Stimulated activated CD4-positive, alpha-beta T cell treated with anti-CD3 and anti-CD28 coated beads, TNF-alpha, amount 100 ng/mL, for 48 hours (primary cell): ENCODE data around the gene COL21A1.

Source experiments
- DNase-seq, 3 donors: peaks; one replicate each; pipeline ENCODE4 v3.0.0-alpha.2; 2020; ENCODE audit warnings: low read depth in 3 of 3

COL21A1 gene

DNA sequence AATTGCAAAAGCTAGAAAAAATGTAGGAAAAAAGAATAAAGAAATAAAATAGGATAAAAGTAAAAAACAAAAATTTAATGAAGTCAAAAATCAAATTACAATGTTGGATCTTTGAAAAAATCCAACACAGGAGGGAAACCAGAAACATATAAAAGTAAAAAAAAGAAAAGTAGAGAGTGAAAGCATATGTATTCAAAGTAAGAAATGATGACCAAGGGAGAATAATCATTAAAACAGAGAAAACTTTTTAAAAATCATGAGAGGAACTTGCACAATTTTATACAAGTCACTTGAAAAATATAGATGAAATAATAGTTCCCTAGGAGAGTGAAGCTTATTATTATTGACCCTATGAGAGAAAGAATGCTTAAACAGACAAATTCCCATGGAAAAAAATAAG, 138.2 kb downstream of the COL21A1 start:
- DNase-seq: no peak

DNA sequence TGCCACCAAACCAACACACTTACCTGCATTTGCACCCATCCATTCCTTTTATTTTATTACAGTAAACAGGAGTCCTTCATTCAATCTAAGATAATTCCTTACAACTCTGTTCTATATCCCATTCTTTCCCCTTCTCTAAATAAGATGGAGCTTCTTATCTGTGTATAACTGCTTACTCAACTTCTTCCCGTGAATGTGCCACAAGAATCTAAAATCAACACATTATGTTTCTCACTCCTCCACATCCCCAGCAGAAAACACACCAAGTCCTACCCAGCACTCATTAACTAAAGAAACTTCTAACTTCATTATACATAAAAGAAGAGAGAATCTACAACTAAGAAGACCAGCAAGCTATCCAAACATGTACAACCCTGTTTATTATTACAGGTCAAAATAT, 141.1 kb downstream of the COL21A1 start:
- no peak for DNase-seq

DNA sequence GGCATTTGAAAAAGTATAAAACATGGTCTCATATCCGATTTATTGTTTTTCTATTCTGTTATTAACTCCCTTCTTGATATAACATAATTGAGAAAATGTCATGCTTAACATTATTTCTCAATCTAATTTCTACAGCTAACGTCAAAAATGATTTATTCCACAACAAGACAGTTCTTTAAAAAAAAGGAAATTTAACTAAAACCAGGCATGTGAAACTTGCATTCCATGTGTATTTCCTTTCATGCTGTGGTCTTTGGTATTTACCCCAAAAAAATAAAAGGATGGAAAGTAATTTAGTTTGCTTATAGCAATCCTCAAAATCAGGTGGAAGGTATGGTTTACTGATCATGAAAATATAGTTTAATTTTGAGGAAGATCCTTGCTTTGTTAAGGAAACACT, 142.8 kb downstream of the COL21A1 start:
- DNase-seq: no peak

DNA sequence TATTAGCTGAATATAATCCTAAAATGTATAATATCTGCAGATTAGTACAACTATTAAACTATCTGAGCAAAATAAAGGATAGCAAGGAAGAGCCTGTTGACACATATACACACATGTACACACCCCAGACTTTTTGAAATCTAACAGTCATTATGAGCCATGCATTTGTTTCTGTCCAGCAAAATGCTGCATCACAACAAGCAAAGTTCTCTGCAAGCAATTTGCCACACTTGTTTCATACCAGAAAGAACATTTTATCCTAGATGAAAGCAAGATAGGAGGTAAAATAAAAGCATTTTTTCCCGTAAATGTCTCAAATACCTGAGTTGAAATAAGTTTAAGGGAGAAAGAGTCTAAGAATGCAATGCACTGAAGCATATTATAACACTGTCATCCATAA, 145.2 kb downstream of the COL21A1 start:
- DNase-seq: no peak

DNA sequence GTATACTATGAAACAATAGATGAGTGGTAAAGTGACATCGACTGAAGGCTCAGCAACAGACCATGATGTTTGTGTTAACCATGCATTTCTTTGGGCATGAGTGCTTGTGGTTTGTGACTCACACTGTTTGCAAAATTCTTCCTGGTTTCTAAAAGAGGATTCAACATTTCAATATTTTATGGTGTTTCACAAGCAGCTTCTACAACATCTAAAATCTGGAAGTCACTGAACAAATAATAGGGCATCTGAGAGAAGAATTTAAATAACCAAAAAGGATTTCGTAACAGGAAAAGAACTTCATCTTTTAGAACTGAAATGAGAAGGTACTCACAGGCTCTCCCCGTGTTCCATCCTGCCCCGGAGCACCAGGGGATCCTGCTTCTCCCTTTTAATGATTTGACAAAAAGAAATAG, 146.2 kb downstream of the COL21A1 start:
- no peak for DNase-seq

DNA sequence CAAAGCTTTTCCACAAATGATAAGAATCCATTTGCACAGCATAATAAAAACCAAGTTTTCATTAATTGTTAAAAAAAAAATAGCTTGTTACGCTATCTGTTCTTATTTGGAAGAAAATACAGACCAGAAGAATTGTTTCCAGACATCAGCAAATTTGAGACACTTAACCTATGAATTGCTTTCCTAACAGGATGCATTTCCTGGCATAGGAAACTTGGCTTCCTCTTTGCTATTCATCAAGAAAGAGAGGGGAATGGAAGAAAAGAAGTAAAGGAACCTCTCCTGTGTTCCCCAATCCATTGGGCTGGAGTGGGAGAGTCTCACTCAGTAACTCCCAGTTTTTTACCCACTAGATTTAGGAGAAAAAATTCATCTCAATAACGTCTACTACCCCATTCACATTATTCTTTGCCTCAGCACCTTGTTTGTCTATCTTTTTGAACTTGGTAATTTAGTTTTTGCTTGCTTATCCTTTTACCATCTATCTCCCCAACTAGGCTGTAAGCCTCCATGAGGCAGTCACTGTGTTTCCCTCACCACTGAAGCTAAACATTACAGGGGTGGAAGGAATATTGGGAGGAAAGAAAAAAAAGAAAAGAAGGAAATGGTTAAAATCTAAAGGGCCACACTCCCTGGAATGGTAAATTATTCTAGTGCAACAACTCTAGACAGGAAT, 150.3 kb downstream of the COL21A1 start:
- DNase-seq: no peak

DNA sequence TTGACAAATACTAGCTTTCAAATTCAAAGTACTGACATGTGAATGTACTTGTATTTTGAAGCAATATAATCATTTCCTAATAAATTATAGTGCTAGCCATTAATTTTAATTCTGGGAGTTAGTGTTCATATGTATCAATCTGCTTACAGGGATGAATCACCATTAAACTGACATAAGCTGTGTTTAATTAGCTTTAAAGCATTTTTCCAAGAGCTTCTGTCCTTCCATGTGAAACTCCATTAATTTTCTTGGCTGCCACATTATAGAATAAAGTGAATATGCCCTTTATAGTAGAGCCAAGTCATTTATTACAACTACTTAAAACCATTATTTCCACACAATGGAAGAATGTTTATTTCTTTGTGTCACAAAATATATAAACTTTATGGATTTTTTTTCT, 150.8 kb downstream of the COL21A1 start:
- DNase-seq: no peak

DNA sequence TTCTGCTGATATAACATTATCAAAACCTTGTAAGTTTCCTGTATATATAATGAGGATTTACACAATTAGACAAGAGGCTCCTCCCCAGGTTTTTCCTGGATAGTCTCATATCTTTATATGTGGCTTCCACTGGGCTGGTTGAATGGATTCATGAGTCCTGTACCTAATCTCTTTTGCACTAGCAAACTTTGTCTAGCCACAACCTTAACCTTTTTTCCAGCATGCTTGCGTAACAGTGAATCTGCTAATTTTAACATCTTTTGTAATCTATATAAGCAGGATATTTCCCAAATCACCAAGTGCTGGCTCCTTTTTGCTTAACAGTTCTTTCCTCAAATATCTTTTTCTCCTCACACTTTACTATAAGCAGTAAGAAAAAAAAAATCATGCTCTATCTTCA, 153.6 kb downstream of the COL21A1 start:
- DNase-seq: no peak

DNA sequence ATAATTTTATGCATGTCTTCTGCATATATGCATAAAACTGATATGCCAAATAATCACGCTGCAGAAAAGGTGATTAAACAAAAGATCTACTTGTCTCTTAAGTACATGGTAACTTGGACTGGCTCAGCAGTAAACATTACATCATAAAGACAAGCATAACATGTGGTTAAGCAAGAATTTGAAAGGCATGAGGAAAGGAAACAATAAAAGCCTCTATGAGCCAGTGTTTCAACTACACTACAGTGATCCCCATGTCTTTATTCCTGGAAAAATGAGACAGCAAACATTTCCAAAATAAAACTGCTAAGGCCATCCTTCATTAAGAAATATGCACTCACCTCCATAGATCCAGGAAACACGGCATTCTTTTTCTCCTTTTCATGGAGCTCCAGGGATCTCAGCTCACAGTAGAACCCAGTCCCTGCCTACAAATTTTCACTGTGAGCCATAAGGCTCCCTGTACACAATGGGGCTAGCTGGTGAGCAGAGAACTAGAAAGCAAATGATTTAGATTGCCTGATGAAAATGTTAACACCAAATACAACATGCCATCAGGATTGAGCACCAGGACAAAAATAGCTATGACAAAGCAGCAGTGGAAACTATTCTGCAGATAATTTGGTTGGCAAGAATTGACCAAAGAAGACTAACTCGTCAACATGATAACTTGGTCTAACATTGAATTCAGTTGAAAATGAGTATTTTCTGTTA, 156.1 kb downstream of the COL21A1 start:
- no peak for DNase-seq

DNA sequence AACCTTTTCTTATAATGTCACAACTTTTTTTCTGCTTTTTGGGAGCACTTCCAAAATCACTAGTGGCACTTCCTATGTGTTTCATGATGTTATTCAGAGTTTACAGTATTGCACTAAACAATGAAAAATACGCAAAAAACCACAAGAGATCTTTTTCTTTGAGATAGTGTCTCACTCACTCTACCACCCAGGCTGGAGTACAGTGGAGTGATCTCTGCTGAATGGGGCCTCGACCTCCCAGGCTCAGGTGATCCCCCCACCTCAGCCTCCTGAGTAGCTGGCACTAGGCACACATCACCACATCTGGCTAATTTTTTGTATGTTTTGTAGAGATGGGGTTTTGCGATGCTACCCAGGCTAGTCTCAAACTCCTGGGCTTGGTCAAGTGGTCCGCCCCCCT, 158.7 kb downstream of the COL21A1 start:
- no peak for DNase-seq

DNA sequence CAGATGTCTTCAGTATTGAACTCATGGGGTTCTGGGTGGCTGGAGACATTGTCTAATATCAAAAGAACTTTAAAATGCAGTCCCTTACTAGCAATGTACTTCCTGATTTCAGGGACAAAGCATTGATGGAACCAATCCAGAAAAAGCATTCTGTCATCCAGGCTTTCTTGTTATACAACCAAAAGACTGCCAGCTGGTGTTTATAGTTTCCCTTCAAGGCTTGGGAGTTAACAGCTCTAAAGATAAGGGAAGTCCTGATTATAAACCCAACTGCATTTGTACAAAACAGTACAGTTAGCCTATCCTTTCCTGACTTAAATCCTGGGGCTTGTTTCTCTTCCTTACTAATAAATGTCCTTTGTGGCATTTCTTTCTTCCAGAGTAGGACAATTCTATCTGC, 160.0 kb downstream of the COL21A1 start:
- no peak for DNase-seq

DNA sequence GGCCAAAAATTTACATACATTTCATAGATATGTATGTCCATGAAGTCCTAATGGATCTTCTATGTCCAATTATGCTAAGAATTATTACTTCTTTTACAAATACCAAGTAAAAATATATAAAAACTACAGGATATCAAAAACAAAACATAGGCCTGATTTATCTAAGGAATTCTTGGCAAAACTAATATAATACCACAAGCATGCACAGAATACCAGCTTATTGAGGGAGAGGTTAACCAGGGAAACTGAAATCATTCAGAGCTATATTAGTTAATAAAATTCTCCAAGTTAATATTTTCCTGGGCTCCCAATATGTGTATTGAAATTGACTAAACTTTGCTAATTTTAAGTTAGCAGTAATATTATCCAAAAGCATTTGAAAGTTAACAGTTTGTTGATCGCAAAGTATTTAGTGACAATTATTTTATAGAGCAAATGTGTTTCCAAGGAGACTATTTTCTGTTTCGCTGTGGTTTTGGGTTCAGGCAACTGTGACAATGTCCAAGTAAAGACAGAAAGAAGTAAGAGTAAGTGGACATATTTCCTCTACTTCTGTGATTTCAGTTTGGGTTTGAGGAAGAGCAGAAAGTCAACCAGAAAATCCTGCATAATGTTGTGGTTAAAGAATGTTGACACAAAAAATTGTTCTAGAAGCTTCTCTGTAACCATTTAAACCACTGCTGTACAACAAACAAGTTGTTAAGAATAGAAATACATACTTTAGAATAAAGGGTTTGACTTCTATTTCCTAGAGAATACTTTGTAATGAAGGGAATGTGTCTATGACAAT, 167.4 kb downstream of the COL21A1 start:
- DNase-seq: no peak

DNA sequence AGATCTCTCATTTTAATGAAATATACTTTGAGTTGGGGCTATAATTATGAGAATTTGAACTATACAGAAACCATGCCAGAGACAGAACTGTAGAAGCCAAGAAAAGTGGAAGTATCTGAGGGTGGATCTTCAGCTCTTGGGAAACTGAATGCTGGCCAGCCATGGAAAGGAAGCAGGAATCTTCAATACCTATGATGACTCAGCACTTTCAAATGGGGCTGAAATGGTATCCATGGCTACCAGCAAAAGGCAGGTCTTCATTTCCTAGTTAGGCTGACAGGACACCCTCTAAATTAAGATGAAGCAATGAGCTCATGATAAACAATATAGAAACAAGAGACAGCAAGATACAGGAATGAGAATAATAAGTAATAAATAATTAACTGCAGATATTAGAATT, 171.3 kb downstream of the COL21A1 start:
- no peak for DNase-seq

DNA sequence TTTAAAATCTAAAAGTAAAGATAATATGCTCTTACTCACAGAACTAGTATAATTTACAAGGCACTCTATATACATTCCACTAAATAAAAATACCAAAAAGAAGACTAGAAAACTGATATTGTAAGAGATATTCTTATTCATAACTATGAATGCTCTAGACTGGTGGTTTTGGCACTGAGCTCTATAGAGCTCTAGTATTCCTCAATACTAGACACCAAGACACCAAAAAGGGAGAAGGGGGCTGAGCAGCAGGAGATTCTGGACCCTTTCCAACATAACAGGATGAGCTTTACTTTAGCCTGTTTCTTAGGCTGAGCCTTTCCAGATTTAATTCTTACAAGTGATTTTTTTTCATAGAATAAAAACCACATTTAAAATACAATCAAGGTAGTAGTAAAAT, 173.6 kb downstream of the COL21A1 start:
- no peak for DNase-seq

DNA sequence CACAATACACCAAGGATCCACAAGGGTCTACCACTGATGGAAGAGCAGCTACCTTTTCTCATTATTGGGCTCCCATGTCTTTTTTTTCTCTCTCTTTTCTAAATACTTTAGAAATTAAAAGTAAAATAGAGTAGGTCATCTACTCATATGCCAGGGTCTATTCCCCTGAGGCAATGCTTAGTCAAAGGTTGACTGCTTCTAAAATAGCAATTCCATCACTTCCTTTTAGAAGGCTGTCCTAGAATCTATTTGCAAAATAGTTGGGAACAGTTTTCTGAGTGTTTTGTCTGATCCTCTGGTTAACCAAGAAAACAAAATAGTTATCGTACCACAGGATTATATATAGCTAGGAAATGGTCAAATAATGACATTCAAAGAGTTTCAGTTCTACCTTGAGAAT, 174.1 kb downstream of the COL21A1 start:
- DNase-seq: no peak

DNA sequence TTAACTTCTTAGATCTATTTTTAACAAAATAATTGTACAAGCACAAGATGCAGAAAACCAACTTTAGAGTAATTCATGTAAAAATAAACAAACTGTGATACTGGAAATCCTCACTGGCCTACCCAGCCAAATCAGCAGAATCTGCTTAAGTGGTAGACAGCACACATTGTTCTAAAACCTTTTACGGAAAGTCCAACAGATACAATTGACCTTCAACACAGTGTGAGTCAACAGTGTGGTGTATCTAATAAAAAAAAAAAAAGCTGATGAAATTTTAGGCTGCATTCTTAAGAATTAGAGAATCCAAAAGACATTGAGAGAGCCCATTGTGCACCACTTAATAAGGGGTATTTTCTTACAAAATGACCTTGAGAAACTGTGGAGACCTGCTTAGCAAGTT, 174.5 kb downstream of the COL21A1 start:
- DNase-seq: no peak

DNA sequence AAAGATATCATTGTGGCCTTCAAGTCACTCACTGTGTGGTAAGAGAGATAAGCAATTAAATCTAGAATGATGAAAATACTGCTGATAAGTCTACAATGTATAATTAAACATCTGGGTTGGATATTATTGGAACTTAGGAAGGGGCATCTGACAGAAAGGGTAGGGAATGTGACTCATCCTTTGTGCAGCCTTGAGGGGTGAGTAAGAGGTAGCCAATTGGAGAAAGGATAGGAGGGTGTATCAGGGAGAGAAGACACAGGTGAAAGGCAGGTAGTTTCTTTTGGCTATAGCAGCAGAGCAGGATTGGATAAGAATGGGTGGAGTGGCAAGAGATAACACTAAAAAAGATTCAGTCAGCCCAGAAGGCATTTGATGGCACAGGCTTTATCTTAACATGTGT, 182.0 kb downstream of the COL21A1 start:
- DNase-seq: no peak

DNA sequence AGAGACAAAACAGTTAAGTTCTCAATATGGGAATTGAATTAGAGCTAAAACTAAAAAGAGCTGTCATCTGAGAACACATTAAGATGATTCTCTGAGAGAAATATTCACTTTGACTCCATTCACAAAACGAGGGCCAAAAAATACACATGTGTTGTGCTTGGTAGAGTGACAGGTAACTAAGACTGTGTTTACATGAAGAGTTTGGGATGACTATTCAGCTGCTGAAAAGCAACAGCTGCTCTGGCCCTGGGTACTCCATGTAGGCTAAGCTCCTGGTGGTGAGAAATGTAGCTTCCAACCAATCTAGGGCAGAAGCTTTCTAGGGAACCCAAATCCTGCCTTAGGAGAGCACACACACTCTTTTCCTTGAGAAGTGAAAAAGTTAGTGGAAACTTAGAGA, 184.5 kb downstream of the COL21A1 start:
- no peak for DNase-seq

DNA sequence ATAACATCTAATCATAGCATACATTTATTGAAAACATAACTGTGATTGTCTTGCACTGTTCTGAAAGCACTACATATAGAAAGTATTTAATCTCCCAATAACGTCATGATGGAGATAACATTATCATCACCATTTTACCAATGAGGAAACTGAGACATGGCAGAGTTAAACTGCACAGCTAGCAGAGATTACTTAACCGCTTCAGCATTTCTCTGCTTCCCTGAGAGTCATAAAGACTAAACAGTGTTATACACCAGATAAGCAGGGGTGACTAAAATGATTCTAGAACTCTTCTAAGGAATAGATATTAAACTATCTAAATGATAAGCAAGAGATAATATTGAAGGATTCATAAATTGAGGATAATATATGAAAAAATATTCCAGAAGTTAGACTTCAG, 188.7 kb downstream of the COL21A1 start:
- DNase-seq: no peak

DNA sequence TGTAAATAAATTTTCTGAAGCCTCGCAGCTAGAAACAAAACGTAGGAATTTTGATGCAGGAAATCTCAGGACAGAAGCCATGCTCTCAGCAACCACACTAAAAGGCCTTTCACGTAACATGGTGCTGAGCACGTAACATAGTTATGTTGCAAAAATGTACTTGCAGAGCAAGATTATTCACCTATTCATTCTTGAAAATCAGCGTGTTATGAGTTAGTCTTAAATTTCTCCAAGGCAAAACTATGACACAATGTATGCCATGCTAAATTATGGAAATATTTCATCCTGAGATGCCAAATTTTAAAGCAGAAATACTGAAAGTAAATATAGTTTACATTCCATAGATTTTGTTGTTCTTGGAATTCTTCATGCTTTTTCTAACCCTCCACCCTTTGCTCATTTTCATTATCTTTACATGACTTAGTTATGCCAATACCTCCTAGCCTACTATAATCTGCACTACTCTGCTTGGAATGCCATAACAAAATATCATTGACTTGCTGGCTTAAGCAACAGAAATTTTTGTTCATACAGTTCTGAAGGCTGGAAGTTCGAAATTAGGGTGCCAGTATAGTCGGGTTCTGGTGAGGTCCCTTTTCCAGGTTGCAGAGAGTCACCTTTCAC, 192.2 kb downstream of the COL21A1 start:
- DNase-seq: no peak

DNA sequence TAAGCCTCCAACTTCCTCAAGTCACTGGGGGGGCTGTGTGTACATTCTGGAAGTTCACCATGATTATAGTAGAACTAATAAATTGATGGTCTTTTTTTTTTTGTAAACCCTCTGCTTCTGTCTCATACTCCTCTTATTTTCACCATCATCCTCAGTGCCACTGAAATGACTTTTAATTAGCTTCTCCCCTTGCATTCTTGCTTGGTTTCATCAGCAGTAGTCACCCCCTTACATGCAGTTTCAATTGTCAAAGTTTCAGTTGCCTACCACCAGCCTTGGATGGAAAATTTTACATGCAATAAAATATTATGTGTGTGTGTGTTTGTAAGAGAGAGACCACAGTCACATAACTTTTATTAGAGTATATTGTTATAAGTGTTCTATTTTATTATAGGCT, 196.2 kb downstream of the COL21A1 start:
- no peak for DNase-seq

DNA sequence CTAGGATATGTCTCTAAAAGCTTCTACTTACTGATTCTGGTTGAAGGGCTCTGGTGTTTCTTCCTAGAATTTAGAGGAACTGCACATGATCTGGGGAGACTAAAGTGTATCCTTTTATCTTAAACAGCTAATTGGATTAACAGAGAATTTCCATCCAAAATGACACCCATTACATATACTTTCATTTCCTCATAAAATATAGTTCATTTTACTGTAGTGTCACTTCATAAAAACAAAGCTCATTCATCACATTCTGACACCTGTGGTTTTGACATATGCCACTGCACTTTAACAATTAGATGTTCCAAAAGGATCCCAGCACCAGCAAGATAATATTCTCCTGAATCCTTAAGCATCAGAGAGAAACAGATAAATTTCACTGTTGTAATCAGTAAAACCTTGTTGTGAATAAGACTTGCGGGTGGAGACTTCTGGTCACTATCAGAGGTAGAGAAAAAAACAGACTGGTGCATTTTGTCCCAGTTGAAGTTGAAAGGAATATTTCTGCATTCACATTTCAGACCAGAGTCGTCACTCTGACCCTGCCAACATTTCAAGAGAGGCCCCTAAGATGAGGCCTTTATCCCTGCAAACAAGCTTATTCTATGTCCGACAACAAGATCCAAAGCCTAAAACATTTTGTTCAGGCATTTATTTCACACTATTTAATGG, 196.7 kb downstream of the COL21A1 start:
- DNase-seq: no peak
